Measurements from ENCODE around the gene HOOK1.
A peak's percentile ranks its signal among the peaks of the same experiment; 100 is the strongest.

The HOOK1 gene

DNA sequence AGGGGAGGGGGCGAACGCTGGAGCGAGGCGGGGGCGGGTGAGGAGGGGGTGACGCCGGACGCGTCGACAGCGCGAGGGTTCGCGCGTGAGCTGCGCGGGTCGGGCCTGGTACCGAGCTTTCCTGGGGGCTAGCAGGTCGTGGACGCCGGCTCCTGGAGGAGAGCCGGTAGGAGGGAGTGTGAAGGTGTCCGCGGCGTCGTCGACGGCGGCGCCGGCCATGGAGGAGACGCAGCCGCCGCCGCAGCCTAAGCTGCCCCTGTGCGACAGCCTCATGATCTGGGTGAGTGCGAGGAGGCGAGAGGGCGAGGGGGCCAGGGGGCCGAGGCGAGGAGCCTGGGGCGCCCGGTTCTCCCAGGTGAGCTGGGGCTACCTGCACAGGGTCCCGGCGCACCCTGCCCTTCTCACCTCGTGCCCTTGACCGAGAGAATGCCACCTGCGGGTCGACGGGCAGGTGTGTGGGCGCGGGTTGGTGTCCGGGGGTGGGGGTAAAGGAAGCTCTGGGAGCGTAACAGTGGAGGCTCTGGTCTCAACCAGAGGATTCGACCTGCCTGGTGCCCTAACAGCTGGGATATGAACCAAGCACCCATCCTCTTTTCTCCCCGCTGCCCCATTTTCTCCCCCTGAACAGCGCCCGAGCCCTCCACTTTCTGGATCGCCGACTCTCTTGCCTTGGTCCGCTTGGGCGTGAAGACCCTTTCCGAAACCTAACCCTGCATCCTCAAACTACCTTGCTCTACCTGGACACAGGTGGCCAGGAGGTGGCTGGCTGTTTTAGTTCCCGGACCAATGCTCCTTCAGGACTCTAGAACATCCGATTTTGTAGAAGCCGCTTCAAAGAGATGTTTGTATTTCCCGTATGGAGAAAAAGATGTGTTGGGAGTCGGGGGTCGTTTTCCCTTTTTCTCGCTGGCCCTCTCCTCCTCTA is at the start of gene HOOK1:
TSS of gene HOOK1 (plus strand) at position 49 of the 925 bp plus-strand sequence. CDS start at position 218, 169 bp downstream.
- DNase-seq = peak; percentile 14

DNA sequence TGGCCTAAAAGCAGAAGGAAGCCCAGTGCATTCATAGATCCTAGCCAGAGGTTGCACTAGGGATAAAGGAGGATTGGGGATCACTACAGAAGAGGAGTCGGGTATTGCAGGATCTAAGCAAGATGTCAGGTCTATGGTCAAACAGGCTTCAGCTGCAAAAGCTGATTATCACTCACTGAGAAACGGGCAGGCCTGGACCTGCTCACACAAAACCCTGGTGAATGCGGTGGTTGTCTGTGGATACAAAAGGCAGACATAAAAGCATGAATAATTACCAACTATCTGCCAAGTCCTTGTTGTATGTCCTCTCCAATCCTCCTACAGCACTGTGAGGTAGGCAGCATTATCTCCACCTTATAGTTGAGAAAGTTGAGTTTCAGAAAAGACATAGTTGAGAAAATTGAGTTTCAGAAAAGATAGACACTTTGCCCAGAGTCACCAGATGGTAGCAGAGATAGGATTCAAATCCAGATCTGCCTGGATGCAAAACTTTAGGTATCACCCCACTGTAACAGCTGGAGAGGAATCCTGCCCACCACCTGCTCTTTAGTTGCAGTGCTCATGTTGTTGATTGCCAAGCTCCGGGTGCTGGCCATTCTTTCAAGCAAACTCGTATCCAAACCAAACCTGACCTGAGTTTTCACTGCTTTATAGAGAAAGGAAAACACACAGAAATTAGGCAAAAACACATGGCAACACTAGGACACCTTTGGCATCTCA is 49.6 kb upstream of the HOOK1 start:
- peak; percentile 80 for DNase-seq

DNA sequence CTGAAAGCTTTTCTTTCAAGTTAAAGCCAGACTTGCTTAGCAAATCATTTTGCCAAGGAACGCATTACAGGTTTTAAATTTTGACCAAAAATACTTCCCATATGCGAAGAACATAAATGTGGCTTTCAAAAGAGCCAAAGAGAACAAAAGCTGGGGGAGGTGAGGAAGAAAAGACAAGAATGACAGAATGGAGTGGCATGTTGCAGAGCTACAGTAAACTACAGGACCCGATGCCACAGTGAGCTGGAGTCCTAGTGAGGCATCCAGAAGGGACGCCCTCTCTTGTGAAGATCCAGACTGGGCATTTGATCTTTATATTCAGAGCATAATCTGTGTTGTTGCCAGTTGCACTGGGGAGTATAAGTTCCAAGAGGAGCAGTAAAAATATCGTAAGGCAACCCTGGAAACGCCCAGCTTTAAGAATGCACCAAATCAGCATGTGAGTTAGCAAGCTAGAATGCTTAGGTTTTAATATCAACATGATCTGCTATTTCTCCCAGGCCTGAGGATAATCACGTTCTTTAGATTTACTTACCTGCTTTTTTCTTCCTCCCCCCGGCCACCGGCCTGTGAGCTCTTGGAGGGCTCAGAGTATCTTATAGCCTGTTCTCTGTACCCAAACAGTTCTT is 48.4 kb upstream of the HOOK1 start:
- DNase-seq = no peak

DNA sequence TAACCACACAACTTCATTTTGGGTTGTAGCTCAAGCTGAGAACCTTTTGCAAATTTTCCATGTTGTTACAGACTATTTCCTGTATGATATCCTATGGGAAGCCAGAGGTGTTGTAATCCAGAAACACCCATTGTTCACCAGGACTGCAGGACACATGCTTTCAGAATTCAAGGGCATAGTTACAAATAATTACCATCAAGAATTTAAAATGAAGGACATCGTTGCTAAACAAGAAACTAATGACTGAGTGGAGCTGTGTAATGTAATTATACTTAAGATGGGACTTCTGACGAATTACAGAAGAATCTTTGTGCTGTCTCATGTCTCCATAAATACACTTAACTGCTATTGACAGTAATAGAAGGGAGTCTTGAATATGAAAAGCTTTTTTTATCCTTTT is 47.6 kb upstream of the HOOK1 start:
- DNase-seq = no peak

DNA sequence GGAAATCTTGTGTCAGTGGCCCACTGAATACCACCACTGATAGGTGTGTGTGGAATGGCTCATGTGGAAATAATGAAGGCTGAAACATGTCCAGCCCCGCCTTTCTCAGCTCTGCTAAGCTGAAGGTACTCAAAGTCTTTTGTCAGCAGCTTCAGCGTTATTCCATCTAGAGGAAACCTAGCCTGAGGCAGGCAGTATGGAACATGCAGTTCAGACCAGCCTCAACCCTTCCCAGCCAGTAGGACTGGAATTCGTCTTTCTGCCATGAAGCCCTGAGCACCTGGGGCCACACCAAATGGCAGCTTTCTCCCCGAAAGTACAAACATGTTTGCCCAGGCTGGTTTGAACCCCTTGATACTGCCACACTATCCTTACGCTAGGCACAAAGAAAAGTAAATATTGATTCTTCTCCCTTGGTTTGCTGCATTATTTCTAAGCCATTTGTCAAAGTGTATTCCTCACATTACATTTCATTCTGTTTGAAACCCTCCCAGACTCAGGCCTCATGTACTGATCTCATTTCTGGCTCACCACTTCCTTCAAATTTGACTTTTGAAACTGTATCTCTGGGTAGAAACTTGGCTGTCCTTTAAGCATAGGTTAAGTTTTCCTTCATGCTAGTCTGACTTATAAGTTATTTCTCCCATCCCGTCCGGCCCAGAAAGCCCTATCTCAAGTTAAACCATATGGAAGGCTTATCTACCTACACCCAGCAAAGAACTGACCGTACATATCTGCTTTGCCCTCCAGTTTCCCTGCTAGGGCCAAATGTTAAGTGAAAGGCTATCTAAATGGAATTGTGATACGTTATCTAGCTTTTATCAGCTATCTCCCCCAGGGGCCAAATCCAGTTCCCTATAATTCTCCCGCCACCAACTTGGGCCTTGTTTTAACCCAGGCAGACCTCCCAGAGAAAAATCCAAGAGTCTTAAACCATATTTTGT is 45.7 kb upstream of the HOOK1 start:
- peak; percentile 47 for DNase-seq

DNA sequence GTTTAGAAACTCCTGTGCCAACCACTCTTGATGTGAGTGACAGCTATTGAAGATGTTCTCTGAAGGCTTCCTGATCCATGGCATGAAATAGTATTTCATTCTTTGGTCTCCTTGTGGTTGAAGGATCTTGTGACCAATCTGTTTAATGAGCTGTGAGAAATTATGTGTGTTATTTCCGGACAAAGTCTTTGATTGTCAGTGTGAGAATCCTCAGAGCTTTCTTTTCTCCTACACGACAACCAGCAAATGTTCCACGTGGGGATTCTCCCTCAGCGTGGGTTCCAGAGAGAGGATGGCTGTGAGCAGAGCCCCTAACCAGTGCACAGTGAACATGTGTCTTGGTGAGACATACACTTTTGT is 45.0 kb upstream of the HOOK1 start:
- no peak for DNase-seq

DNA sequence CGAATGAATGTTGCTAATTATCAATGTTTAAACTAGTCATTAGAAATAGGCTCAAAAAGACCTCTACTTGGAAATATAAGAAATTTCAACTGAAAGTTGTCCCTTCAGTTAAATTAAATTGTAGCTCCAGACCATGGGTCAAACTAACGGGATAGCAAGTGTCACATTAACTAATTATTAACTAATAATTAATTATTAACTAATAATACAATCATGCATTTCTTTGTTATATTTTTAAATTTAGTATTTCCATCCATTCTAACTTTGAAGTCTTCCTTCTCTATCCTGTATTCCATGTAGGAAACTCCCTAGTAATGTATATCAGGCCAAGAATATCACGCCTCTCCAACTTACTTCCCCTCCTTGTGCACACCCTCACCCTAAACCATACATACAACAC is 43.4 kb upstream of the HOOK1 start:
- DNase-seq = no peak

DNA sequence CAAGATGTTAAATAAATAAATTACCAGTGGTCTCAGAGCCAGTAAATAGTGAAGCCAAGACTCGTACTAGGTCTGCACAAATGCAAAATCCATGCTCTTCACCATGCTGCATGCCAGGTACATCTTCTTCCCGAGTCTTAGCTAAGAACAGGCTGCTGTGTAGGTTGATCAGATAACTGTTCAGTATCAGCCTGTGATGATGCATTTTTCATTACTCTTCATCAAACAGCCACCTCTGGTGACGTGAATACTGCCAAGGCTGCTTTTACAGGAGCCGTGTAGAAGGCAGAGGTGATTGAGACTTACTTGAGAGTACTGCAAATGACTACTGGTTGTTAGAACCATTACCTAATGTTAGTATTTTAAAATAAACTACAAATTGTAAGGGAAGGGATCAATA is 39.3 kb upstream of the HOOK1 start:
- no peak for DNase-seq

DNA sequence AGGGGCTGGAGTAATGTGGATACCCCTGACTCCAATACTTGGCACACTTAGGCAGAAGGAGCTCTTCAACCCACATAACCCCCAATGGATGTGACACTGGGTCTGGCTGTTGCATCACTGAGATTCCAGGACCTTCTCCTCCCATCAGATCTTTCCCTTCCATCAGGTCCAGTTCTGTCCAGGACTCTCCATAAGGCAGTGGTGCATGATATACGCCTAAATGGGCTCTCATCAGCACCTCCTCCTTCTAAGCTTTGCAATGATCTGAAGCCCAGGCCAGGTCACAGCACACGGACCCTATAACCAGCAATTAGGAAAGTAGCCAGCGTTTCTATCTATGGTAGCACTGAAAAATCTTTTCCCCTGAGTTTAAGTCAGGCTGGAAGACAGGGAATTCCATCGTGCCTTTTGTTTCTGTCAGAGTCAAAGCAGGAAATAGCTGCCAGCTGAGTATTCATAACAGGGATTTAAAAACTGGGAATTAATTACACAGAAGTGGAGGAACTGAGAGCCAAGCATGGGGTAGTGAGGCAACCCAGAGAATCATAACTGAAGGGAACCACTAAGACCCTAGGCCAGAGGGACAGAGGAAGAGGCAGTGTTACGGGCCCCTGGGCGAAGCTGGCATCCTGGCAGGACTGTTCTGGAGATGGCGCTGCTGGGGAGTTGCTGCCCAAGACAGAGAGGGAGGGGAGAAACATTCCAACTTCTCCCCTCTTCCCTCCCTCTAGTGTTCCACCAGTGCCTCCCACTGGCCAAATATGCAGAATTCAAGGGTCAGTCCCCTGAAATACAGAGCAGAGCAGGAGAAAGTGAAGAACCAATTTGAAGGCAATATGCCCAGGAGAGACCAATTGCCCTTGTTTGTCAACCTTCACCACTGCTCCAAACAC is 37.5 kb upstream of the HOOK1 start:
- no peak for DNase-seq

DNA sequence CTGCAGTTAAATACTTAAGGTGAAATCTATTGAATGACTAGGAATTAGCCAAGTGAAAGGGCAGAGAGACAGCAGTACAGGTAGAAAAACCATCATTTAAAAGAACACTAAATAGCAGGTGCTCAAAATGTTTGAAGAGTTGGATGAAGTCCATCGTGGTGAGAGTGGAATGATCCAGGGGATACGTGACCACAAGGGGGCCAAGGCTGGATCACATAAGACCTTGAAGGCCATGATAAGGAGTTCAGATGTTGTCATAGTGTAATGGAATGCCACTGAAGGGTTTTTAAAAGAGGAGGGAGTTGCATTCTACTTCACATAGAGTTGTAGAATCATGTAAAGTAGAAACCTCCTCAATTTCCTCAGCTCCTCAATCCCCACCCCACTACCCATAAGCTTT is 34.8 kb upstream of the HOOK1 start:
- no peak for DNase-seq

DNA sequence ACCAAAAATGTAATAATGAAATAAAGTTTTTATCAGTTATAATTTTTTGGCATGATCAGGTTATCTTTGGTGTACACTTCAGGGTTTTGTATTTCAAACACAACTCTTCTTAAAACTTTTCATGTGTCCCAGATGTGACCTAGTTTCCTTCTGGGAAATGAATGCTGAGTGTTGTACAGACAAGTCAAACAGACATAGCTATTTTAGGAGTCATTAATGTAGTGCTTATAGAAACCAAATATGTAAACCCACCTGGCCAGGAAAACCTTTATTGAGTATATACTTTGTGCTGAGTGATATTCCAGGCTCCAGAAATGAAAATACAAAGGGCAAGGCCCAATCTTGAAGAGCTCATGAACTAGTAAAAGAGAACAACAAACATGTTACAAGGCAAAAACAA is 25.9 kb upstream of the HOOK1 start:
- DNase-seq = no peak

DNA sequence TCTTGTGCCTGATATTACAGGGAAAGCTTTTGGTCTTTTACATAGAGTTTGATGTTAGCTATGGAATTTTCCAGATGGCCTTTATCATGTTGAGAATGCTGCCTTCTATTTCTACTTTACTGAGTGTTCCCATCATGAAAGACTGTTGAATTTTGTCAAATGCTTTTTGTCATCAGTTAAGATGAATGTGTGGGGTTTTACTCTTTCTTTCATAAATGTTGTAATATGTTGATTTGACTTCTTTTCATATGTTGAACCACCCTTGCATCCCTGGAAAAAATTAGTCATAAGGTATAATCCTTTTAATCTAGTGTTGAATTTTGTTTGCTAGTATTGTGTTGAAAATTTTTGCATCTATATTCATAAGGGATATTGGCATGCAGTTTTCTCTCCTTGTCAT is 16.1 kb upstream of the HOOK1 start:
- DNase-seq = no peak

DNA sequence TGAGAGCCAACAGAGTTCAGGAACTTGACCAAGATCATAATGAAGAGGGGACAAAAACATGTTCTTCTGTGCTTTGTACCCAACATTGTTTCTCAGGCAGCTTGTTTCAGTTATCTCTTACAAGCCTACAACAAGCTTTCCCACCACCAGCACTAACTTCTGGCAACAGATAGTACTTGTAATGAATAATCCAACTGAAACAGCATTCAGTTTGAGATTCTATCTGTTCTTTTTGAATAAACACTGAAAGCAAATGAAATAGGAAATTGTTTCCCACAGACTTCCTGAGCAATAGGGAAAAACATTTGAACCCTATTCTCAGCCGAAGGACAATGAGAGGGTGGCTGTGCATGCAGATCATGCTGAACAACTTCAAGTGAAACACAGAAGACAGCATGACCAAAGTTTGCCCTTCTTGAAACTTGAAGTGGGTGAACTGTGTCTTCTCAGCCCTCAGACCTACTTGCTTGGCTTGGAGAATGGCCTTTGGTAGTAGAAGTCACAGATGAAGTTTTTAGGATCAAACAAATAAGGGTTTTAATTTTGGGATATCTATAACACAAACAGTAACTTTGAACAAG is 11.2 kb upstream of the HOOK1 start:
- DNase-seq = no peak

DNA sequence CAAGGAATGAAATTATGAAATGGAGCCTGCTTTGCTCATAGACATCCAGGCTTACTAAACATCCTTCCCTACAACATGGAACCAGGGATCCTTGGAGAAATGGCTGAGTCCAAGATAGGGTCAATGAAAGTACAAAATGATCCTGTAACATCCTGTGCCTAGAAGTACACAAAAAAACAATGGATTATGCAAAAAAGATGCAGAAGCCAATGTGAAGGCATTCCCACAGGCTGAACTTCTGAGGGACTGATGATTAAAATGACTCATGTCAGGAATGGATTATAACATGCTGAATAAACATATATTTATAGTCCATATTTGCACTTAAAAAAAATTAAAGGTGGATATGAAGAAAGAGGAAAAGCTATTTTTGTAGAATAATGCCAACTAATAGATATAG is 10.4 kb upstream of the HOOK1 start:
- DNase-seq = no peak

DNA sequence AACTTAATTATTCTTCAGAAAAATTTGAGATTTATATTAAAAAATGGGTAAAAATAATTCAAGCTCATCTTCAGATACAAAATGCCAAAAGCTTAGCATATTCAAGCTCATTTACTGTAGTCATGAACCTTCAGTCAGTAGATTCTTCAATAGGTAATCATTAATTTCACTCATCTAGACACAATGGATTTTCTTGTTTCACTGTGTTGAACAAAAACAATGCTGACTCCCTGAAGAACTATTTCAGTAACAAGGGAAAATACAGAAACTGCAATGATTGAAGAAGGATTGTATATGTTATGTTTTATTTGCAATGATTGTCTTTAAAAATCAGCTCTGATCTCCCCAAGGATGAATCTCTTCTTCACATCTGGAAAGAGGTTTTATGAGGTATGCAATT is 9.2 kb upstream of the HOOK1 start:
- DNase-seq = no peak

DNA sequence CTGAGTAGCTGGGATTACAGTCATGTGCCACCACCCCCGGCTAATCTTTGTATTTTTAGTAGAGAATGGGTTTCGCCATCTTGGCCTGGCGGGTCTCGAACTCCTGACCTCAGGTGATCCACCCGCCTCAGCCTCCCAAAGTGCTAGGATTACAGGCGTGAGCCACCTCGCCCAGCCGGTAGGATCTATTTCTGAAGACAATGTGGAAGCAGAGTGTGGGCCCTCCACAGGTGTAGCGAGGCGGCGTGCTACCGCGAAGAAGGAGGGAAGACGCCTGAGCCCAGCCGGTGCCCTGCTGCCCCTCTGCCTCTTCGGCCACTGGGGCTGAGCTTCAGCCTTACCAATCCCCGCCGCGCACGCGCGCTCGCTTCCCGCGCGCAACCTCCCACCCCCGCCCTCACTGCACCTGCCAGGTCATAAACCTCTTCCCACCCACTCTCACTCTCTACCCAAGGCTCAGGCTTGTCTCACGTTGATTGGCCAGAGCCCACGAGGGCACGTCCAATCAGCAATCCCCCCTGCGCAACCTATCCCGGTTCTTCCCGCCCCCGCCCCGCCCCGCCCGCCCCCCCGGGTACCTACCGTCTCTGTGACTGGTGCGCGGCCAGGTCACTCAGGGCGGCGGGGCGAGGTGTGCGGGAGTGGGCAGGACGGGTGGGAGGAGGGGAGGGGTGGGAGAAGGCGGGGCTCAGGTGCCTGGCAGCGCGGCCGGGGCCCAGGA is 409 bp upstream of the HOOK1 start:
- peak; percentile 96 for DNase-seq

DNA sequence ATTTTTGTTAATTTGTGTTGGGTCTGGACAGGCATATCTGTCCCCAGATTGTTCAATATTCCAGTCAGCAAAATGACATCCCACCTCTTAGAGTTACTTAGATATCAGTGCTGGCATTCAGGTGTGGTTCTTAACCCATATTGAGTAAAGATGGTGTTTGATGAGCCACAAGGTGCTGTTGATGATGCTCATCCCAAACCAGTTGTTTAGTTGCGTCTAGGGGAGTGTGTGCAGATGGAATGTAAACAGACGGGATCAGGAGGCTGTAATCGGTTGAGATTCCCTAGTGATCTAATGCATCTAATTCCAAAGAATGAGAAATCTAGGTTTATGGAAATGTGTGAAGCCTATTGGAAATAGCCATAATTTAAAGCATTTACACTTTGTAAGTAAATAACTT is 1.1 kb downstream of the HOOK1 start:
- DNase-seq = peak; percentile 20

DNA sequence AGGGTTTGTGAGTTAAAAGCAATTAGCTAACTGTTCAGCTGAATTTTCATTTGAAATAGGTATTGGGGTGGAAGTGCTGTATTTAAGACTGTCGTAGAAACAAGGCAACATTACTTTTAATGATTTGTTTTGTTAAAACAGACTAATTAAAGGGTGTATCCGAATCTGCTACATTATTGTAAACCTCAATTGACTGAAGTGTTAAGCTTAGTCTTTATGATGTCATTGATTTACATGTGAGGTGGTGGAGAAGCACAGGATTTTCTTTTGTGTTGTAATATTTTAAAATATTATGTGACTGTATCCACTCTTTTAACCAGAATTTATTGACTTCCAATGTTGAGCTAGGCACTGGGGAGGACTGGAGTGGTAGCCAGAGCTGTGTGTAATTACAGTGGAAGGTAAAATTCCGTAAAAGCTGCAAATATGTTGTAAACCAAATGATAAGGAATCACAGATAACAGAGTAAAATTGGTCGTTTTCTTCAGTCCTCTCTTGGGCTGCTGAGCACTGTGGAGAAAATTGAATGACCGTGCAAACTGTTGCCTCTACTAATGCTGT is 1.6 kb downstream of the HOOK1 start:
- peak; percentile 10 for DNase-seq

DNA sequence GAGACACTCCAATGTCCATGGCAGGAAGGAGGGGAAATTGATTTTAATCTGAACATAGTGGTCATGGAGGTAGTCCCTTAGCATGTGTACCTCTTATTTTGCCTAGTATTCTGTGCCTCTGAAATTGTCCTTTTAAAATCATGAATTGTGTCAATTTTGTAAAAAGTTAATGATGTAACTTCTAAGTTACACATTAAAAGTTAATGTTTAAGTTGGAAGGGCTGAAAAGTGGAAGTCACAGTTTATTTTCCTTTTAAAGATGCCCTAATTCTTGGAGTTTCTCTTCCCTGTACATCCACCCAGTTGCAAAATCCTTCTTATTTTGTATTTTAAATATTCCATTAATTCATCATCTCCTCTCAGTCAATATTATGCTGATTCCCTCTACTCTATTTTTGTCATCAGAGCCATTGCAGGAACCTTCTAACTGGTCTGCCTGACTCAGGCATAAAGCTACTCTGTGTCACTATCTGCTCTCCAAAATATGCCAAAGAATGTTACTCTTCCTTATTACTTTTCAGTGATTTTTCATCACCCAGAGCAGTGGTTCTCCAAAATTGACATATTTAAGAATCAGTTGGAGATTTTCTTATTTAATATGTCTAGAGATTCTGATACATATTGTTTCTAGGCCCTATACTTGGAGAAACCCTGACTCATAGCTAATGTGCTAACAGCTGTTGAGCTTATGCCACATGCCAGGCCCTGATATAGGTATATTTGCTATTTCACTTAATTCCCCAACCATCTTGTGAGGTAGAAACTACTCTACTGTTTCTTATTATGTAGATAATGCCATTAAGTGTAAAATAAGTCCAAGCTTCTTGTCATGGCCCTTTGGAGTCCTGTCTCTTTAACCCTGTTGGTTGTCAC is 5.1 kb downstream of the HOOK1 start:
- no peak for DNase-seq

Measured in NCI-H748 treated with DMSO at 0.1 percent for 48 hours (cell line).